GM18505 (cell line): ENCODE measurements around the gene RECK.
"Not testable (repeated sequence)": the region's sequence is repeated elsewhere in the genome, so short reads cannot be mapped to it uniquely, and the experiment has no call there.

ENCODE experiments used
- ATAC-seq: cut with Tn5 transposase; IDR thresholded peaks from one replicate; pipeline ENCODE4 v1.9.1; 2021; ENCODE audit not compliant: unreplicated experiment
- POLR2A ChIP-seq: IDR thresholded peaks from 4 replicates; pipeline ENCODE4 v1.6.1; 2011; ENCODE audit warnings: borderline replicate concordance; ENCODE audit not compliant: insufficient read depth, insufficient read length; ENCODE audit errors: extremely low read depth

Gene RECK, protein sequence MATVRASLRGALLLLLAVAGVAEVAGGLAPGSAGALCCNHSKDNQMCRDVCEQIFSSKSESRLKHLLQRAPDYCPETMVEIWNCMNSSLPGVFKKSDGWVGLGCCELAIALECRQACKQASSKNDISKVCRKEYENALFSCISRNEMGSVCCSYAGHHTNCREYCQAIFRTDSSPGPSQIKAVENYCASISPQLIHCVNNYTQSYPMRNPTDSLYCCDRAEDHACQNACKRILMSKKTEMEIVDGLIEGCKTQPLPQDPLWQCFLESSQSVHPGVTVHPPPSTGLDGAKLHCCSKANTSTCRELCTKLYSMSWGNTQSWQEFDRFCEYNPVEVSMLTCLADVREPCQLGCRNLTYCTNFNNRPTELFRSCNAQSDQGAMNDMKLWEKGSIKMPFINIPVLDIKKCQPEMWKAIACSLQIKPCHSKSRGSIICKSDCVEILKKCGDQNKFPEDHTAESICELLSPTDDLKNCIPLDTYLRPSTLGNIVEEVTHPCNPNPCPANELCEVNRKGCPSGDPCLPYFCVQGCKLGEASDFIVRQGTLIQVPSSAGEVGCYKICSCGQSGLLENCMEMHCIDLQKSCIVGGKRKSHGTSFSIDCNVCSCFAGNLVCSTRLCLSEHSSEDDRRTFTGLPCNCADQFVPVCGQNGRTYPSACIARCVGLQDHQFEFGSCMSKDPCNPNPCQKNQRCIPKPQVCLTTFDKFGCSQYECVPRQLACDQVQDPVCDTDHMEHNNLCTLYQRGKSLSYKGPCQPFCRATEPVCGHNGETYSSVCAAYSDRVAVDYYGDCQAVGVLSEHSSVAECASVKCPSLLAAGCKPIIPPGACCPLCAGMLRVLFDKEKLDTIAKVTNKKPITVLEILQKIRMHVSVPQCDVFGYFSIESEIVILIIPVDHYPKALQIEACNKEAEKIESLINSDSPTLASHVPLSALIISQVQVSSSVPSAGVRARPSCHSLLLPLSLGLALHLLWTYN

DNA sequence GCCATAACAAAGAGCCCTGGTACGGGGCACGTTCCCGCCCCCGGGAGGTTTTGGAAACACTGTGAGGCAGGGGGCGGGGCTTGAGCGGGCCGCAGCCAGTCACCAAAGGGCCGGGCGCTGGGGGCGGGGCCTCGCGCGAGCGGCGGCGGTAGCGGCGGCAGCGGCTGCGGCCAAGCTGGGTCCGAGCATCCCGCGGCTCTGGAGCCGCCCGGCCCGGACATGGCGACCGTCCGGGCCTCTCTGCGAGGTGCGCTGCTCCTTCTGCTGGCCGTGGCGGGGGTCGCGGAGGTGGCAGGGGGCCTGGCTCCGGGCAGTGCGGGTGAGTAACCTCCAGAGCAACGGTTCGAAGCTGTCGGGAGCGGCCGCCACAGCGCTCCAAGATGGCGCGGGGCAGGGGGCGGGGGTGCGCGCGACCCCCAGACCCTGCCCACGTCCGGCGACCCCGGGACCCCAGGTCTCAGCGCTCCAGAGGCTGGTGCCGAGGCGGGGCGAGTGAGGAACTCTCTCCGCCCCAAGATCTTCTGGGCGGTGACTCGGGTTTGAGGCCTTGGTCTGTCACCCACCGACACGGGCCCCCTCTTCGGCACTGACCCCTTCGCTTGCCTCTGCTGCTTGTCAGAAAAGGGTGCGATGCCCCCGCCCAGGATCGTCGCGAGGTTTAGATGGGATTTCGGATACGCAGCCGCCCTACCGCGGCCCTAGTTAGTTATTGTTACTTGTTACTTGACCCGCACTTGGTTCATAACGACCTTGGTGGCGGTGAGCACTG lies at the start of gene RECK:
Gene RECK, plus strand, starts transcription at position 134 of the 769 bp plus-strand sequence. Its CDS starts 86 bp downstream, at position 220.
- TF ChIP-seq POLR2A = peak; percentile 46
- ATAC-seq = peak; percentile 86

DNA sequence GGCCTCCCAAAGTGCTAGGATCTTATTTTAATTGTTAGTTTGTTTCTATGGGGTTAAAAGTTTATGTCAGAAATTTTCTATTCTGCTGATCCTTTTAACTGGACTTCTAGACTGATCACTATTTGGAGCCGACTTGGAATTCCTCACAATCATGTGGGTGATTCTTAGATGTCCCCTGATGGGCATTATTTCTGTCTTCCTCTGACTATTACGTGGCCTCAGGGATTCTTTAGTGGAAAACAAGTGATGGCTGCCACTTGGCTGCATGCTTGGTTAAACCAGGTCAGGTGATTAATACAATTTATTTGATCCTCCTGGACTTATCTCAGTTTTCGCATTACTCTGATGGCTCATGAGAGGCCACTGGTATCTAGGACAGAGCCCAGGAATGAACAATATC lies 46.6 kb upstream of the RECK start:
- ATAC-seq = no peak
- no peak for TF ChIP-seq POLR2A

DNA sequence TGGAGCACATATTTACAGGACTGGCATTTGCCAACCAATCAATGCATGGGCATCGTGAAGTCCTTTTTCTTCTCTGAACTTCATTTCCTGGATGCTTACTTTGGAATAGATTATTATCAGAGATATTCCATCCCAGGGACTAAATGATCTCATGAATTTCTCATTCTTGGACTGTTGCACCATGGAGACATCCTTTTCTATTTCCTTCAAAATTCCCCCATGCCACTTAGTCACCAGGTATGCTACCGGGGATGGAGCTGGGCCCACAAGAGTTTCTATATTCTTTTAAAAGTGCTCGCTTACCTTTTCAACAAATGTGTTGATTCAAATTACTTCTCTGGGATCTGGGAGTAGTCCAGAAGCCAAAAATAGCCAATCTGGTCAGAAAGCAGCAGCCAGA lies 43.6 kb upstream of the RECK start:
- ATAC-seq = not testable (repeated sequence)

DNA sequence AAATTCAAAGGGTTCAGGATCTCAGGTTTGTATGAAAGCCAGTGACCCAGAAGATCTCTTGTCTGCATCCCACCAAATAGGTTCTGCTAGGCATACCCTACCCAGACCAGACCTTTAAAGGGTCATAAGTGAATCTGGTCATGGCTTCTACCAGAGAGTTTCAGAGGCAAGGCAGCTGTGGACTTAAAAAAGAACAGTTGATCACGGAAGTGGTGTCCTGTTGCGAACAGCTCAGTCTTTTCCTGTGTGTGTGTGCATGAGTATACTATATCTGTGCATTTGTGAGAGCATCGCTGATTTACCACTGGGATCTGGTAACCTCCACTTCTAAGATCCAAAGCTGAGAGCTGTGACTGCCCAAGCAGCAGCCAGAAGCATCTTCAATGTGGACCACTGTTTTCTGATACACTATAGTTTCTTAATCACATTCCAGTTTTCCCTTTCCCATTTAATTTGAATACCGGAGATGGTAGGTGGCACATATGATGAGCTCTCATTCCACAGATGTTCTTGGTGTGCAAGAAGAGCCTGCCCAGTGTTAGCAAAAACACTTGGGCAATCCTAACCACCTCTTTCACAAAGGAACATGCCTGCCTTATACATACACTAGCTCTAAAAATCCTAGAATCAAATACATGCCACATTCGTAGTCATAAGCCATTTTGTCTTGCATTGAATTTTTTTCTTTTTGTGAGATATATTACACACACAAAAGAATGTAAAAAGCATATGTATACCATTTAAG lies 42.6 kb upstream of the RECK start:
- no peak for TF ChIP-seq POLR2A
- ATAC-seq = no peak

- no peak for TF ChIP-seq POLR2A
- no peak for ATAC-seq
These were observed 41.8 kb upstream of the RECK start for GRCh38 chr9:35994959-35995358.

GRCh38 chr9:35996358-35996970 lies 40.2 kb upstream of the RECK start:
- no peak for ATAC-seq
- no peak for TF ChIP-seq POLR2A

DNA sequence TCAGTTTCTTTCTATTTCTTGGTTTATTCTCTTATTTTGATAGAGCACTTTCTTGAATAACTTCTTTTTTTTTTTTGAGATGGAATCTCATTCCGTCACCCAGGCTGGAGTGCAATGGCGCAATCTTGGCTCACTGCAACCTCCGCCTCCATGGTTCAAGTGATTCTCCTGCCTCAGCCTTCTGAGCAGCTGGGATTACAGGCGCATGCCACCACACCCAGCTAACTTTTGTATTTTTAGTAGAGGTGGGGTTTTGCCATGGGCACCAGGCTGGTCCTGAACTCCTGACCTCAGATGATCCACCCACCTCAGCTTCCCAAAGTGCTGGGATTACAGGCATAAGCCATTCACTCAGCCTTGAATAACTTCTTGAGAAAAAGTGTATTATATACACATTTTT lies 39.7 kb upstream of the RECK start:
- not testable (repeated sequence) for ATAC-seq

GRCh38 chr9:35998333-35998732 lies 38.4 kb upstream of the RECK start:
- no peak for ATAC-seq
- TF ChIP-seq POLR2A = no peak

DNA sequence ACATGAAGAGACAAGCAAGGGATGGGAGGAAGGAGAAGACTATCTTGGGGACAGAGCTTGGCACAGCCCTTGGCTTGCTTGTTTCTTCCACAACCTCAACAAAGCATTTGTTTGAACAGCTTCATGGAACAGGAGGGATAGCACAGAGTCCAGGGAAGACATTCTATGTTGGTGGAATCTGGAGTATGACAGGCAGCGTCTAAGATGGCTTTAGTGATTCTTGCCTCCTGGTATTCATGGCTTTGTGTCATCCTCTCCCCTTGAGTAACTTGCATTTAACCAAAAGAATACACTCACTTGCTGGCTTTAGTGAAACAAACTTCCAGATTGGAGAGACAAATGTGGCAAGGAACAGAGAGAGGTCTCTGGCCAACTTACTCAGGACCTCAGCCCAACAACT lies 30.8 kb upstream of the RECK start:
- no peak for ATAC-seq
- TF ChIP-seq POLR2A = no peak

DNA sequence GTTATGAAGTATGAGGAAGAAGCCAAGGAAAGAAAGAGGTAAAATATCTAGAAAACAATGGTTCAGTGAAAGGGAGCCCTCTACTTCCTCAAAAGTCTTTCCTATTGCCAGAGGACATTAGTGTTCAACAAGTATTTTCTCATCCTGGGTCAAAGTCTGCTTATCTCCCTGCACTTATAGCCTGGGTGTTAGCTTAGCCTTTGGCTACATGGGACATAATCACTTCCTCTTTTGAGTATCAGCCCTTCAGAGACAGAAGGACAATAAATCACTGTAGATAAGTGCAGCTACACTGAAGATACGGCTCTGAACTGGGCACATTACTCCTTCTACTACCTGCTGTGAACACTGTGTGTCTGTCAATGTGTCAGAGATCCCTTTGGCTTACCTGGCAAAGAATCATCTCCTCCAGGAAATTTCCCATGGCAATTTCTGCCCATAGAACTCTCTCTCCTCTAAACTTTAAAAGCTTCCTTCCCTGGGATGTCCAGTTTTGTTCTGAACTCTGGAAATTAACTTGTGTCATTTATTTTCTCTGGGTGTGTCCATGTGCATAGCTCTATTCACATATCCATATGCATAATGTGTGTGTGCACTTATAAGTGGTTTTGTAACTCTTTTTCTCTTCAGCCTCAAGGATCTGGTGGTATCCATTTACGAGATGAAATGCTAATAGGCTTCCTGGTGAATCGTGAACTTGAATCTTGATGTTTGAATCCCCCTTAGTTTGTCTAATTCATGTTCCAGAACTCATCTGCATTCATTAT lies 30.0 kb upstream of the RECK start:
- no peak for ATAC-seq
- no peak for TF ChIP-seq POLR2A

DNA sequence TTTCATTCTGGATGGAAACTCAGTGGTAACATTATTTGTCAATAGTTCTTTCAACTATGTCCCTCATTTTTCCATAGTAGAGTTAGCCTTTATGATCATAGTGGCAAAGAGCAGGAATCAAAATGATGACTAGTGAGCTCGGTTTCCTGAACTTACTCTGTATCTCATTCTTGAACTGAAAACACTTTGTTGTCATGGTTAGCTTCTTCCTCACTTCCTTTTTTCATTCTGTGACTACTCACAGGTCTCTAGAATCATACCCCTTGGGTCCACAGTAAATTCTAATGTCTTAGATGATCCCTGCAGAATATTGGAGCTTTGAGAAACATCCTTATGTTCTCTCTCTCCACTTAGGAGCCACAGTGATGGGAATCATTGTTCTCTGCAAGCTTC lies 29.4 kb upstream of the RECK start:
- peak; percentile 64 for ATAC-seq
- no peak for TF ChIP-seq POLR2A

DNA sequence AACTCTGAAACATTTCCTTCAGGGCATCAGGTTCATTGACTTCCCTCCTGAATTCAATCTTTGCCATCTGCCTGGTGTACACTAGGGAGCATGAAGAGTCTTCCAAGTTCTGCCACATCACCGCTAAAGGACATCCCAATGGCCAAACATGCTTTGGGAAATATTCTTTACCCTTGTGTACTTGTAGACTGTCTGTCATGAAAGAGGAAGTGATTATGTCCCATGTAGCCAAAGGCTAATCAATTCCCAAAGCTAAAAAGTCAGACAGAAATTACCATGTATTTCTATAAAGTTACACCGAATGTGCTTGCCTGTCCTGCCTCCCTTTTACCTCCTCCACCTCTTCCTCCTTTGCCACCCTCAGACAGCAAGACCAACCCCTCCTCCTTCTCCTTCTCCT lies 28.9 kb upstream of the RECK start:
- no peak for TF ChIP-seq POLR2A
- no peak for ATAC-seq
